Transverse colon (tissue), 4 donors: ENCODE results near the gene MTOR.

Experiments
- POLR2A ChIP-seq: fragments of 450-650 bp; IDR thresholded peaks from one replicate; pipeline ENCODE4 v1.6.1; 2016; ENCODE audit warnings: antibody characterized with exemption, mild to moderate bottlenecking, moderate library complexity
- POLR2AphosphoS5 ChIP-seq, 3 donors: sonication (generic); formaldehyde crosslinking; IDR thresholded peaks; one replicate each; pipeline ENCODE4 v1.6.1; 2016; ENCODE audit warnings: antibody characterized with exemption in 3 of 3
- TF ChIP-seq, protein P1 (sequence below), 5 experiments: fragments of 200-600 bp in 3 of 5; fragments of 450-650 bp in 2 of 5; sonication (generic) in 3 of 5; IDR thresholded peaks; 1 replicate in 2 of 5; 2 replicates in 3 of 5; pipeline ENCODE4 v1.5.1; 2016 to 2017; ENCODE audit warnings: antibody characterized with exemption in 5 of 5, inconsistent platforms in 3 of 5, mild to moderate bottlenecking in 2 of 5, moderate library complexity in 1 of 5

DNA sequence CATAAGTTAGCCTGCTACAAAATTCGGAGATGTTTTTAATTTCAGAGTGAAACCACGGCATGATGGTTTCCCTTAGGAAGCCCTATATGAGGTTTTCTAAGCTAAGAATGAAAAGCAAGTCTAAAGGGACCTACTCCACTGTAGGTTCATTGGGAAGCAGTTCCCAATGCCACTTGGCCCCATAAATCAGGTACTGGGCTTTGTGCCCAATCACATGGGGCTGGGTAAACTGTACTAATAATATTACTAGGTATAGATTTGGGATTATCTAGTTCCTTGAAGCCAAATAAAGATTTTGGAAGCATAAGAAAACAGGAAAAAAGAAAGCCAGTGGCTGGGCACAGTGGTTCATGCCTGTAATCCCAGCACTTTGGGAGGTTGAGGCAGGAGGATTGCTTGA lies 92.2 kb downstream of the MTOR start:
- TF ChIP-seq, protein P1, sequence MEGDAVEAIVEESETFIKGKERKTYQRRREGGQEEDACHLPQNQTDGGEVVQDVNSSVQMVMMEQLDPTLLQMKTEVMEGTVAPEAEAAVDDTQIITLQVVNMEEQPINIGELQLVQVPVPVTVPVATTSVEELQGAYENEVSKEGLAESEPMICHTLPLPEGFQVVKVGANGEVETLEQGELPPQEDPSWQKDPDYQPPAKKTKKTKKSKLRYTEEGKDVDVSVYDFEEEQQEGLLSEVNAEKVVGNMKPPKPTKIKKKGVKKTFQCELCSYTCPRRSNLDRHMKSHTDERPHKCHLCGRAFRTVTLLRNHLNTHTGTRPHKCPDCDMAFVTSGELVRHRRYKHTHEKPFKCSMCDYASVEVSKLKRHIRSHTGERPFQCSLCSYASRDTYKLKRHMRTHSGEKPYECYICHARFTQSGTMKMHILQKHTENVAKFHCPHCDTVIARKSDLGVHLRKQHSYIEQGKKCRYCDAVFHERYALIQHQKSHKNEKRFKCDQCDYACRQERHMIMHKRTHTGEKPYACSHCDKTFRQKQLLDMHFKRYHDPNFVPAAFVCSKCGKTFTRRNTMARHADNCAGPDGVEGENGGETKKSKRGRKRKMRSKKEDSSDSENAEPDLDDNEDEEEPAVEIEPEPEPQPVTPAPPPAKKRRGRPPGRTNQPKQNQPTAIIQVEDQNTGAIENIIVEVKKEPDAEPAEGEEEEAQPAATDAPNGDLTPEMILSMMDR (IDR thresholded peaks at IDR 0.05), result no peak
- TF ChIP-seq POLR2A (no peak), POLR2AphosphoS5 (IDR thresholded peaks at IDR 0.05) (no peak)
